Mesenchymal stem cell (in vitro differentiated cells and primary cell): Measurements from ENCODE around the gene ABCA12.
"Not testable (repeated sequence)": the region's sequence is repeated elsewhere in the genome, so short reads cannot be mapped to it uniquely, and the experiment has no call there.

Experiments
- DNase-seq: peaks from one replicate; pipeline ENCODE4 v3.0.0-alpha.2; 2013
- H2AFZ ChIP-seq: one replicate; pipeline ENCODE4 v1.6.1; 2013; ENCODE audit warnings: low read depth, mild to moderate bottlenecking, control low read depth, inconsistent platforms, low read length, moderate library complexity
- H2AK5ac ChIP-seq: 2 replicates; pipeline ENCODE4 v1.6.1; 2013; ENCODE audit warnings: low read length, moderate library complexity, mild to moderate bottlenecking, inconsistent platforms; ENCODE audit not compliant: severe bottlenecking
- H2BK120ac ChIP-seq: one replicate; pipeline ENCODE4 v1.6.1; 2013; ENCODE audit warnings: low read depth, mild to moderate bottlenecking, inconsistent platforms, low read length, moderate library complexity
- H2BK12ac ChIP-seq, 2 experiments: one replicate each; pipeline ENCODE4 v1.6.1; 2013; ENCODE audit warnings: inconsistent platforms in 2 of 2, low read length in 2 of 2, mild to moderate bottlenecking in 2 of 2, moderate library complexity in 2 of 2, control low read depth in 1 of 2
- H2BK15ac ChIP-seq: one replicate; pipeline ENCODE4 v1.6.1; 2013; ENCODE audit warnings: mild to moderate bottlenecking, low read depth, inconsistent platforms; ENCODE audit not compliant: poor library complexity, severe bottlenecking
- H2BK5ac ChIP-seq: 2 replicates; pipeline ENCODE4 v1.6.1; 2013; ENCODE audit warnings: low read depth, mild to moderate bottlenecking, low read length, control low read depth, inconsistent platforms; ENCODE audit not compliant: poor library complexity, severe bottlenecking
- H3K14ac ChIP-seq, 2 experiments: one replicate each; pipeline ENCODE4 v1.6.1; 2013; ENCODE audit warnings: inconsistent platforms in 2 of 2, low read length in 2 of 2, control low read depth in 1 of 2, mild to moderate bottlenecking in 1 of 2, moderate library complexity in 1 of 2
- H3K18ac ChIP-seq, 2 experiments: one replicate each; pipeline ENCODE4 v1.6.1; 2013; ENCODE audit warnings: inconsistent platforms in 2 of 2, low read length in 2 of 2, control low read depth in 1 of 2, low read depth in 1 of 2, mild to moderate bottlenecking in 1 of 2
- H3K23ac ChIP-seq, 2 experiments: one replicate each; pipeline ENCODE4 v1.6.1; 2013; ENCODE audit warnings: inconsistent platforms in 2 of 2, low read length in 2 of 2, mild to moderate bottlenecking in 2 of 2, moderate library complexity in 2 of 2, control low read depth in 1 of 2
- H3K27ac ChIP-seq: 2 replicates; pipeline ENCODE4 v1.5.1; 2013; ENCODE audit warnings: mild to moderate bottlenecking, moderate library complexity, low read length, control low read depth, inconsistent platforms; ENCODE audit not compliant: poor library complexity, severe bottlenecking
- H3K27me3 ChIP-seq, 2 experiments: 2 replicates each; pipeline versions ENCODE4 v1.6.1 to v1.7.0; 2013; ENCODE audit warnings: low read length in 2 of 2, mild to moderate bottlenecking in 2 of 2, moderate library complexity in 2 of 2, control low read depth in 1 of 2, inconsistent platforms in 1 of 2; ENCODE audit not compliant: control insufficient read depth in 1 of 2, insufficient read depth in 1 of 2
- H3K36me3 ChIP-seq, 2 experiments: 2 replicates each; pipeline versions ENCODE4 v1.6.1 to v1.7.0; 2013; ENCODE audit warnings: low read length in 2 of 2, control low read depth in 1 of 2, inconsistent platforms in 1 of 2, low read depth in 1 of 2, mild to moderate bottlenecking in 1 of 2; ENCODE audit not compliant: insufficient read depth in 2 of 2, control insufficient read depth in 1 of 2
- H3K4ac ChIP-seq, 2 experiments: one replicate each; pipeline ENCODE4 v1.6.1; 2013; ENCODE audit warnings: inconsistent platforms in 2 of 2, low read length in 2 of 2, mild to moderate bottlenecking in 2 of 2, moderate library complexity in 2 of 2, control low read depth in 1 of 2, low read depth in 1 of 2
- H3K4me1 ChIP-seq: 2 replicates; pipeline ENCODE4 v1.6.1; 2013; ENCODE audit warnings: low read depth, low read length, control low read depth; ENCODE audit not compliant: control insufficient read depth, insufficient read depth
- H3K4me2 ChIP-seq: 2 replicates; pipeline ENCODE4 v1.6.1; 2013; ENCODE audit warnings: low read length, mild to moderate bottlenecking, inconsistent platforms; ENCODE audit not compliant: poor library complexity, severe bottlenecking
- H3K4me3 ChIP-seq, 2 experiments: 2 replicates each; pipeline versions ENCODE4 v1.5.1 to v1.7.0; 2013; ENCODE audit warnings: low read length in 2 of 2, mild to moderate bottlenecking in 2 of 2, control low read depth in 1 of 2, low read depth in 1 of 2; ENCODE audit not compliant: insufficient read depth in 1 of 2
- H3K79me1 ChIP-seq: replicated peaks from 2 replicates; pipeline ENCODE4 v1.6.1; 2013; ENCODE audit warnings: mild to moderate bottlenecking, control low read depth, low read length, inconsistent platforms; ENCODE audit not compliant: poor library complexity, severe bottlenecking
- H3K9ac ChIP-seq: 2 replicates; pipeline ENCODE4 v1.7.0; 2013; ENCODE audit warnings: mild to moderate bottlenecking, low read length, moderate library complexity
- H3K9me3 ChIP-seq: 2 replicates; pipeline ENCODE4 v1.7.0; 2013; ENCODE audit warnings: mild to moderate bottlenecking, low read length; ENCODE audit not compliant: control insufficient read depth
- H4K8ac ChIP-seq: one replicate; pipeline ENCODE4 v1.6.1; 2013; ENCODE audit warnings: inconsistent platforms, mild to moderate bottlenecking, low read length, moderate library complexity
- H4K91ac ChIP-seq: one replicate; pipeline ENCODE4 v1.6.1; 2013; ENCODE audit warnings: mild to moderate bottlenecking, low read length, inconsistent platforms
- WGBS: methylation state at CpG from one replicate; pipeline ENCODE4 v1.1.7; 2013; ENCODE audit warnings: mixed read lengths; 5-methylcytosine and 5-hydroxymethylcytosine counted together

The ABCA12 gene

DNA sequence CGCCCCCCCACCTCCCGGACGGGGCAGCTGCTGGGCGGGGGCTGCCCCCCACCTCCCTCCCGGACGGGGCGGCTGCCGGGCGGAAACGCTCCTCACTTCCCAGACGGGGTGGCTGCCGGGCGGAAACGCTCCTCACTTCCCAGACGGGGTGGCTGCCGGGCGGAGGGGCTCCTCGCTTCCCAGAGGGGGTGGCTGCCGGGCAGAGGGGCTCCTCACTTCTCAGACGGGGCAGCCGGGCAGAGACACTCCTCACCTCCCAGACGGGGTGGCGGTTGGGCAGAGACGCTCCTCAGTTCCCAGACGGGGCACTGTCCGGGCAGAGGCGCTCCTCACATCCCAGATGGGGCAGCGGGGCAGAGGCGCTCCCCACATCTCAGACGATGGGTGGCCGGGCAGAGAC is 24.9 kb upstream of the ABCA12 start:
- not testable (repeated sequence) for H3K79me1 ChIP-seq, H3K23ac ChIP-seq, H3K18ac ChIP-seq, H4K91ac ChIP-seq, H3K4me2 ChIP-seq, H3K9ac ChIP-seq, H2BK120ac ChIP-seq, H3K27me3 ChIP-seq, H3K4me3 ChIP-seq, H2BK15ac ChIP-seq, H3K4me1 ChIP-seq, H2BK12ac ChIP-seq, H2AFZ ChIP-seq, H2BK5ac ChIP-seq, H3K9me3 ChIP-seq, H3K4ac ChIP-seq, DNase-seq, H2AK5ac ChIP-seq, H4K8ac ChIP-seq, H3K36me3 ChIP-seq, H3K14ac ChIP-seq, H3K27ac ChIP-seq
- WGBS: 99% methylated on average over 22 of the region's 31 CpGs

DNA sequence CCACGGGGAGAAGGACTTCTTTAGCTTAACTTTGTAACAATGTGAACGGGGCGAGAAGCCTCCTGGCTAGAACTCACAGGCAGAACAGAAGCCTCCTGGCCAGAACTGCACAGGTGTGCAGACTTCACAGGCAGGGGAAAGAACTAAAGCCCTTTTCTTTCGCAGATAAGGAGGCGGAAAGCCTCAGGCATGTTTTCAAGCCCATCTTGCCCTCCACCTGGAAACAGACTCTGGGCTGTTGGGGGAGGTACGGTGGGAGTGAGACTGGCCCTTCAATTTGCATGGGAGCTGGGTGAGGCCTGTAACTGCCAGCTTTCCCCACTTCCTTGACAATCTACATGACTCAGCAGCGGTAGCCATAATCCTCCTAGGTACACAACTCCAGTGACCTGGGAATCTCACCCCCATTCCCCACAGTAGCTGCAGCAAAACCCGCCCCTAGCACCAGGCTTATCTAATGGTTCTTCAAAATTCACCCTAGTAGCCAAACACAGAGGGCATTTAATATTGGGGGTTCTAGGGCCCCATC is 22.9 kb upstream of the ABCA12 start:
- WGBS: 89% methylated on average over 8 of the region's 8 CpGs
- Histone ChIP-seq H2BK120ac (no peak overlapping the region), H4K8ac (no peak overlapping the region), H3K4me2 (no peak overlapping the region), H2AFZ (no peak overlapping the region), H4K91ac (no peak overlapping the region), H3K18ac (no peak overlapping the region), H3K36me3 (no peaks in the 10 kb centered on the region), H3K4me1 (no peaks in the 10 kb centered on the region), H2AK5ac (no peak overlapping the region), H3K4me3 (no peak overlapping the region), H3K79me1 (no peaks in the 10 kb centered on the region), H3K27ac (no peak overlapping the region), H2BK12ac (no peak overlapping the region), H2BK15ac (no peak overlapping the region), H3K27me3 (no peaks in the 10 kb centered on the region), H2BK5ac (no peak overlapping the region), H3K23ac (no peak overlapping the region), H3K9me3 (no peaks in the 10 kb centered on the region), H3K4ac (no peak overlapping the region), H3K14ac (no peak overlapping the region), H3K9ac (no peak overlapping the region)
- no peak for DNase-seq

DNA sequence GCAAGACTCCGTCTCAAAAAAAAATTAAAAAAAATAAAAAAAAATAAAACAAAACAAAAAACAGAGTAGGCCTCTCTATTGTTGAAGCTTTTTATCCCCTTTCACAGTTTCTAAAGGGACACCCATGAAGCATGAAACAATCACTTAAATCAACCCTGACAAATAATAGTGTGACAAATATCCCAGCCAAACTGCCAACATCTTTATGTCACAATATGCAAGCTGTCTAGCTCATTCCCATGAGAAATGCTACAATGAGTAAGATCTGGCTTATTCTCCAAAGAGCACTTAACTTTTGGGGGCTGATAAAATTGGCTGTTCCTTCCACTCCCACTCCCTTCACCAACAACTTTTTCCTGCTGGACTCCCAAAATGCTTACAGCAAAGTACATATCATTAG is 21.7 kb upstream of the ABCA12 start:
- Histone ChIP-seq H2AK5ac (no peak overlapping the region), H2AFZ (no peak overlapping the region), H4K91ac (no peak overlapping the region), H3K36me3 (no peaks in the 10 kb centered on the region), H3K27me3 (no peaks in the 10 kb centered on the region), H3K27ac (no peak overlapping the region), H2BK5ac (no peak overlapping the region), H3K18ac (no peak overlapping the region), H3K23ac (no peak overlapping the region), H4K8ac (no peak overlapping the region), H3K14ac (no peak overlapping the region), H3K4me3 (no peak overlapping the region), H3K9me3 (no peaks in the 10 kb centered on the region), H3K4ac (no peak overlapping the region), H2BK120ac (no peak overlapping the region), H3K79me1 (no peaks in the 10 kb centered on the region), H3K4me1 (no peaks in the 10 kb centered on the region), H2BK12ac (no peak overlapping the region), H3K4me2 (no peak overlapping the region), H2BK15ac (no peak overlapping the region), H3K9ac (no peak overlapping the region)
- no peak for DNase-seq
- WGBS: no CpG with 5 or more reads among the region's 1 CpG

DNA sequence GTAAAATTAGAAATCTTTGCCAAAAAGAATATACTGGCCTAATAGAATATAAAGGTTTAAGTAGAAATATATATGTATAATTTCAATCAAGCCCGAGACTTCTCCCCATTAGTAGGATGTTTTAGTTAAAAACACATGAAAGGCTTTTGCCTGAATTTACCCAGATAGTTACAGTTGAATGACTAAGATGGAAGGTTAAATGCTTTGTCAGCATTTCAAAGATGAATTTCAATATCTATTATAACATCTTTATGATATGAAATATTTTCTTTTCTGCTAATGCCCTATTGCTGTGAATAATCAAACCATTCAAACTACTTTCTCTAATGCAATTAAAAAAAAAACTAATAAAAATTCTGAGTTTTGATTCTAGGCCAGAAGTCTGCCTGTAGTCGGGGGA is 18.0 kb upstream of the ABCA12 start:
- Histone ChIP-seq H3K27me3 (no peaks in the 10 kb centered on the region), H3K4me3 (no peak overlapping the region), H3K4ac (no peak overlapping the region), H2BK12ac (no peak overlapping the region), H3K9ac (no peak overlapping the region), H3K9me3 (no peaks in the 10 kb centered on the region), H3K27ac (no peak overlapping the region), H3K79me1 (no peaks in the 10 kb centered on the region), H3K14ac (no peak overlapping the region), H2AFZ (no peak overlapping the region), H3K23ac (no peak overlapping the region), H3K4me2 (no peak overlapping the region), H2AK5ac (no peak overlapping the region), H3K18ac (no peak overlapping the region), H2BK5ac (no peak overlapping the region), H2BK15ac (no peak overlapping the region), H3K4me1 (no peaks in the 10 kb centered on the region), H3K36me3 (no peaks in the 10 kb centered on the region), H2BK120ac (no peak overlapping the region), H4K8ac (no peak overlapping the region), H4K91ac (no peak overlapping the region)
- no peak for DNase-seq
- no CpG with 5 or more reads among the region's 2 CpGs for WGBS
